GM12872 (cell line): Measurements from ENCODE around the gene TTLL12.

Experiments
- TF ChIP-seq, protein P1 (sequence below): IDR thresholded peaks from 3 replicates; pipeline ENCODE4 v1.5.1; 2011; ENCODE audit warnings: low read depth, mild to moderate bottlenecking, low read length, moderate library complexity; ENCODE audit not compliant: insufficient read depth

The TTLL12 gene

GRCh38 chr22:43207849-43208702, 21.1 kb upstream of the TTLL12 start:
- TF ChIP-seq, protein P1, sequence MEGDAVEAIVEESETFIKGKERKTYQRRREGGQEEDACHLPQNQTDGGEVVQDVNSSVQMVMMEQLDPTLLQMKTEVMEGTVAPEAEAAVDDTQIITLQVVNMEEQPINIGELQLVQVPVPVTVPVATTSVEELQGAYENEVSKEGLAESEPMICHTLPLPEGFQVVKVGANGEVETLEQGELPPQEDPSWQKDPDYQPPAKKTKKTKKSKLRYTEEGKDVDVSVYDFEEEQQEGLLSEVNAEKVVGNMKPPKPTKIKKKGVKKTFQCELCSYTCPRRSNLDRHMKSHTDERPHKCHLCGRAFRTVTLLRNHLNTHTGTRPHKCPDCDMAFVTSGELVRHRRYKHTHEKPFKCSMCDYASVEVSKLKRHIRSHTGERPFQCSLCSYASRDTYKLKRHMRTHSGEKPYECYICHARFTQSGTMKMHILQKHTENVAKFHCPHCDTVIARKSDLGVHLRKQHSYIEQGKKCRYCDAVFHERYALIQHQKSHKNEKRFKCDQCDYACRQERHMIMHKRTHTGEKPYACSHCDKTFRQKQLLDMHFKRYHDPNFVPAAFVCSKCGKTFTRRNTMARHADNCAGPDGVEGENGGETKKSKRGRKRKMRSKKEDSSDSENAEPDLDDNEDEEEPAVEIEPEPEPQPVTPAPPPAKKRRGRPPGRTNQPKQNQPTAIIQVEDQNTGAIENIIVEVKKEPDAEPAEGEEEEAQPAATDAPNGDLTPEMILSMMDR: no peak

GRCh38 chr22:43207386-43207785, 20.5 kb upstream of the TTLL12 start:
- TF ChIP-seq, protein P1: no peak

GRCh38 chr22:43206509-43207161, 19.7 kb upstream of the TTLL12 start:
- TF ChIP-seq, protein P1: no peak

GRCh38 chr22:43205748-43206508, 19.0 kb upstream of the TTLL12 start:
- TF ChIP-seq, protein P1: no peak

- TF ChIP-seq, protein P1: no peak
Measured at GRCh38 chr22:43205261-43205691, 18.3 kb upstream of the TTLL12 start.

GRCh38 chr22:43203471-43203981, 16.6 kb upstream of the TTLL12 start:
- TF ChIP-seq, protein P1: no peak
